PC-3 (cell line): ENCODE results near the gene NECAB2.

ENCODE experiments used
- CTCF ChIP-seq: fragments of 300-600 bp; sonication (generic); conservative IDR thresholded peaks from 2 replicates; pipeline ENCODE4 v1.5.1; 2017; ENCODE audit warnings: antibody characterized with exemption, low read depth, mild to moderate bottlenecking, low read length
- EZH2 ChIP-seq: fragments of 300-600 bp; sonication (generic); IDR thresholded peaks from one replicate; pipeline ENCODE4 v1.6.1; 2017; ENCODE audit warnings: antibody characterized with exemption, mild to moderate bottlenecking, low read length; ENCODE audit not compliant: unreplicated experiment

GRCh38 chr16:84020353-84020752 lies 52.3 kb downstream of the NECAB2 start:
- TF ChIP-seq CTCF (no peak), EZH2 (no peak)
